Fibroblast of mammary gland (primary cell): Measurements from ENCODE around the gene C2orf74.
"Not testable (repeated sequence)": the region's sequence is repeated elsewhere in the genome, so short reads cannot be mapped to it uniquely, and the experiment has no call there.

Experiments
- DNase-seq: peaks from one replicate; pipeline ENCODE4 v3.0.0-alpha.2; 2010; ENCODE audit warnings: low read depth
- H3K4me3 ChIP-seq: 2 replicates; pipeline ENCODE4 v1.5.1; 2011; ENCODE audit warnings: low read depth, mild to moderate bottlenecking, low read length, moderate library complexity; ENCODE audit not compliant: control insufficient read depth
- TF ChIP-seq, protein P1 (sequence below): conservative IDR thresholded peaks from 2 replicates; pipeline ENCODE4 v1.5.1; 2011; ENCODE audit warnings: low read depth, low read length, inconsistent platforms; ENCODE audit not compliant: control insufficient read depth, insufficient read depth

C2orf74 gene

DNA sequence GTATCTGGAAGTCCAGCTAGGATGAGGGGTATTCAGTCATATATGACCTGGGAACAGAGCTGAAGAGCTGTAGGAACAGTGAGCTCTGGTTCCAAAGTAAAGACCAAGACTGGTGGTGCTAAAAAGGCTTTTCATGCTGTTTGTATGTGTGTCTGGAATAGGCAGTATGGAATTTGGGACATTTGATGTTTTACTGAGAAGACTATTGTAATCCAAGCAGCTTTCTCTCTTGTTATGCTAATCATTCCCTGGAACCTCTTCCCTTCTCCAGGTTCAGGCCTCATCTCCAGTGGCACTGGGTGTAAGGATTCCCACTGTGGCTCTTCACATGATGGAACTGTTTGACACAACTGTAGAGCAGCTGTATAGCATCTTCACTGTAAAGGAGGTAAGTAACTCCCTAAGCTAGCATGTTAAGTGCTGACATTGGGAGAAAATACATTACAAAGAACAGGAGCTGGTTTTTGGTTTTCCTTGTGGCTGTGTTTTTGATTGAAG is 23.3 kb downstream of the C2orf74 start:
- TF ChIP-seq, protein P1, sequence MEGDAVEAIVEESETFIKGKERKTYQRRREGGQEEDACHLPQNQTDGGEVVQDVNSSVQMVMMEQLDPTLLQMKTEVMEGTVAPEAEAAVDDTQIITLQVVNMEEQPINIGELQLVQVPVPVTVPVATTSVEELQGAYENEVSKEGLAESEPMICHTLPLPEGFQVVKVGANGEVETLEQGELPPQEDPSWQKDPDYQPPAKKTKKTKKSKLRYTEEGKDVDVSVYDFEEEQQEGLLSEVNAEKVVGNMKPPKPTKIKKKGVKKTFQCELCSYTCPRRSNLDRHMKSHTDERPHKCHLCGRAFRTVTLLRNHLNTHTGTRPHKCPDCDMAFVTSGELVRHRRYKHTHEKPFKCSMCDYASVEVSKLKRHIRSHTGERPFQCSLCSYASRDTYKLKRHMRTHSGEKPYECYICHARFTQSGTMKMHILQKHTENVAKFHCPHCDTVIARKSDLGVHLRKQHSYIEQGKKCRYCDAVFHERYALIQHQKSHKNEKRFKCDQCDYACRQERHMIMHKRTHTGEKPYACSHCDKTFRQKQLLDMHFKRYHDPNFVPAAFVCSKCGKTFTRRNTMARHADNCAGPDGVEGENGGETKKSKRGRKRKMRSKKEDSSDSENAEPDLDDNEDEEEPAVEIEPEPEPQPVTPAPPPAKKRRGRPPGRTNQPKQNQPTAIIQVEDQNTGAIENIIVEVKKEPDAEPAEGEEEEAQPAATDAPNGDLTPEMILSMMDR = no peak
- H3K4me3 ChIP-seq = no peak overlapping the region
- DNase-seq = no peak

DNA sequence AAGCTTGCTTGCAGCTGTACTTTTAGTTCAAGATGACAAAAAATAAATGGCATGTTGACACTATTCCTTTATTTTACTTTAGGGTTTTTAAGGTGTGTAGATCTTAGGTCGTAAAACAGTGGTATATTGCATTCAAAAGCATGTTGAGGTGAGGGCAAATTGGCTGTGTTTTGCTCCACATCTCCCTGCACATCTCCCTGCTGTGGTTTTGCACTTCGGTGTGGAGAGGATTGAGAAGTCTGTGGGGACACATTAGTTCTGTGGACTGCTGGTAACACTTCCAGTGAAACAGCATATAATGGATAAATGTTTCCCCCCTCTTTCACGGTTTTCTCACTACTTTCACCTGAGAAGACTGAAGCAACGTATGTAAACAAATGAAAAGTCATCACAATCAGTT is 25.1 kb downstream of the C2orf74 start:
- TF ChIP-seq, protein P1 = no peak
- no peak overlapping the region for H3K4me3 ChIP-seq

DNA sequence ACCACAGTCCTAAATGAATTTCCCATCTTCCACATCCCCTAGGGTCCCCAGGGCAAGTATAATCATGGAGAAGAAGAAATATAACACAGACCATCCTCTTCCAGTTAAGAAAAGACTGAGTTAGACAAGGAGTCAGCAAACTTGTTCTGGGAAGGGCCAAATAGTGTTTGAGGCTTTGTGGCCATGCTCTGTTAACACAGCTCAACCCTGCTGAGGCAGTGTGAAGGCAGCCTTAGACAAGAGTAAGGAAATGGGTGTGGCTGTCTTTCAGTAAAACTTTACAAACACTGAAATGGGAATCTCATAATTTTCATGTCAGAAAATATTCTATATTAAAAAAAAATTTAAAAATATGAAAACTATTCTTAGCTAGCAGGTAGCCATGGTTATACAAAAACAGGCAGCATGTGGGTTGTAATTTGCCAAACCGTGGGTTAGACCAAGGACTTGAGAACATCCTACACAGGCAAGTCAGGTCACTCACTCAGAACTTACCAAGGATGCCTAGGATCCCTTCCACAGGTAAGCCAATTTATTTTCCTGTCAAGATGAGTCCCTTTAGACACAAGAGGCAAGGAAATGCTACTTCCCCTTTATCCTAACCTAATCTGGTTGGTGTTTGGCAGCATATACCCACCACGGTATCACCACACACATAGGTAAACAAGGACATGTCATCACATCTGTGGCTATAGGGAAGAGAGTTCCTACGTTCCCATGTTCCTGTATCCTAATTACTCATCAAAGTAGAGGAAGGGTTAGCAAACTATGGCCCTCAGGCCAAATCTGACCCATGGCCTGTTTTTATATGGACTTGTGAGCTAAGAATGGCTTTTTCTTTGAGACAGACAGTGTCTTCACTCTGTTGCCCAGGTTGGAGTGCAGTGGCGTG is 31.9 kb downstream of the C2orf74 start:
- peak; percentile 53 for DNase-seq
- H3K4me3 ChIP-seq = no peak overlapping the region
- TF ChIP-seq, protein P1 = no peak

More for the DNA sequence above, 25.1 kb downstream of the C2orf74 start:
- DNase-seq = no peak

DNA sequence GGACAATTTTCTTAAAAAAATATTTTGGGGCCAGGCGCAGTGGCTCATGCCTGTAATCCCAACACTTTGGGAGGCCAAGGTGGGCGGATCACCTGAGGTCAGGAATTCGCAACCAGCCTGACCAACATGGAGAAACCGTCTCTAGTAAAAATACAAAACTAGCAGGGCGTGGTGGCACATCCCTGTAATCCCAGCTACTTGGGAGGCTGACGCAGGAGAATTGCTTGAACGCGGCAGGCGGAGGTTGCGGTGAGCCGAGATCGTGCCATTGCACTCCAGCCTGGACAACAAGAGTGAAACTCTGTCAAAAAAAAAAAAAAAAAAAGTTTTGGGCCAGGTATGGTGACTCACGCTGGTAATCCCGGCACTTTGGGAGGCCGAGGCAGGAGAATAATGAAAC is 32.7 kb downstream of the C2orf74 start:
- H3K4me3 ChIP-seq, DNase-seq: not testable (repeated sequence)

DNA sequence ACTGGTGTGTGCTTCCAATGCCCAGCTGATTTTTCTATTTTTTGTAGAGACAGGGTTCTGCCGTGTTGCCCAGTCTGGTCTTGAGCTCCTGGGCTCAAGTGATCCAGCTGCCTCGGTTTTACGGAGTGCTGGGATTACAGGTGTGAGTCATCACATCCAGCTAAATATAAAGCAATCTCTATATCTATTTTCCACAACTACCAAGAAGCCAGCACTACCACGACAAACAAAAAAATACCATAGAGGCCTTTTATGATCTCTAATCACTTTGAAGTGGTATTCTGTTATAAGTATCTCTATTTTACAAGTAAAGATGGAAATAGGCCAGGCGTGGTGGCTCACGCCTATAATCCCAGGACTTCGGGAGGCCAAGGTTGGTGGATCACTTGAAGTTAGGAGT is 34.7 kb downstream of the C2orf74 start:
- no peak overlapping the region for H3K4me3 ChIP-seq
- no peak for DNase-seq
- TF ChIP-seq, protein P1 = no peak

DNA sequence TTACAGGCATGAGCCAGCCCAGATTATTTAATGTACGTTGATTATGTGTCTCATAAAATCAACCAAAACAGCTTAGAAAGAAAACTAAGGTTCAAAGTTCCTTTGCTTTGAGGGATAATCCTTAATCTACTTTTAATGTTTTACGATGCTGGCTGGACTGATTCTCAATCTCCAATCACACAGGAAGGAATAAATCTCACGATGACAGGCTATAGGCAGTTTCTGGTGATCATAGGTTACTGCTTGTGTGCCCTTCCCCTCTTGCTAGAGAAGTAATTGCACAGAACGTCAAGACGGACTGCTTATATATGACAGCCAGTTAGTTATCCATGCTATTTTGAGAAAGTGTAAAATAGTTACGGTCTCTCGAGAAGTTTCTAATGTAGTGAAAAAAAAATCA is 43.1 kb downstream of the C2orf74 start:
- TF ChIP-seq, protein P1 = no peak
- no peak for DNase-seq
- no peak overlapping the region for H3K4me3 ChIP-seq

DNA sequence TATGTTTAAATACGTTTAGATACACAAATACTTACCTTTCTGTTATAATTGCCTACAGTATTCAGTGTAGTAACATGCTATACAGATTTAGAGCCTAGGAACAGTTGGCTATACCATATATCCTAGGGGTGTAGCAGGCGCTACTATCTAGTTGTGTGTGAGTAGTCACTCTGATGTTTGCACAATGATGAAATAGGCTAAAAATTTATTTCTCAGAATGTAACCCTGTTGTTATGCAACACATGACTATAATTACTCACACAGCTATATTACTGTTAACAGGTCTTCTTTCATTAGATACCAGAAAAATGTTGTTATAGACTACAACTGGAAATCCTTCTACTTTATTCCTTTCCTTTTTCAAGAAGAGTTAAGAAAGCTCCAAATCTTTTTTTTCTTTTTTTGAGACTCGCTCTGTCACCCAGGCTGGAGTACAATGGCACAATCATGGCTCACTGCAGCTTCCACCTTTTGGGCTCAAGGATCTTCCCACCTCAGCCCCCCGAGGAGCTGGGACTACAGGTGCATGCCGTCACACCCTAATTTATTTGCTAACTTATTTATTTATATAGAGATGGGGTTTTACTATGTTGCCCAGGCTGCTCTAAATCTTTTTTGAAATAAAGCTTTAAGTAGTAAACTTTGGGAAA is 48.5 kb downstream of the C2orf74 start:
- TF ChIP-seq, protein P1 = no peak
- no peak overlapping the region for H3K4me3 ChIP-seq
- peak; percentile 81 for DNase-seq
